Measurements from ENCODE around the gene TEX55. TPM values are rescaled to one million over a fixed set of nuclear protein-coding genes. Genes with fewer than 3 reads are reported as not detected.

Gene TEX55
- total and polyA plus RNA-seq, 9 of the 15 experiments (the other 6 are each of a cell fraction or from before 2014, with no cell fraction given), result not detected

GRCh38 chr3:119176778-119177177 lies 30.8 kb downstream of the TEX55 start:
- no peak for FAIRE-seq
- no peak for DNase-seq (ENCODE audit: extremely low read depth in 1 of 4, low spot score in 3 of 4)
- Histone ChIP-seq H4K20me1 (replicated peaks; ENCODE audit: control insufficient read depth, insufficient read depth, low read length) (no peaks in the 10 kb centered on the region), H2AFZ (ENCODE audit: low read depth, low read length) (no peak overlapping the region), H3K27ac (ENCODE audit: extremely low read depth, low read depth, low read length) (no peak overlapping the region), H3K36me3 (ENCODE audit: control insufficient read depth, insufficient read depth, low read length) (no peaks in the 10 kb centered on the region), H3K9me3 (replicated peaks; ENCODE audit: control insufficient read depth, insufficient read depth, low read depth, low read length) (no peaks in the 10 kb centered on the region), H3K79me2 (ENCODE audit: control insufficient read depth, insufficient read depth, low read length) (no peaks in the 10 kb centered on the region), H3K4me3 (no peak overlapping the region), H3K9me1 (ENCODE audit: control insufficient read depth, insufficient read depth, low read length) (no peaks in the 10 kb centered on the region), H3K27me3 (ENCODE audit: control insufficient read depth in 2 of 2, insufficient read depth in 2 of 2, low read length in 2 of 2) (no peaks in the 10 kb centered on the region; a peak in 2 of 5 replicates), H3K4me1 (replicated peaks in 1 of 2; ENCODE audit: control insufficient read depth in 2 of 2, insufficient read depth in 2 of 2, low read length in 2 of 2) (no peaks in the 10 kb centered on the region; a peak in 1 of 5 replicates), H3K4me2 (ENCODE audit: insufficient read depth, low read length) (no peak overlapping the region), H3K9ac (ENCODE audit: insufficient read depth in 1 of 2, low read depth in 2 of 2, low read length in 2 of 2) (no peak overlapping the region)
- ChIA-PET POLR2A (no interaction called here), CTCF (ENCODE audit: low intra/inter-chr PET ratio) (no interaction called here)
- in situ Hi-C loops (cut with MboI), result no loop called here
- TF ChIP-seq CTCFL (IDR thresholded peaks at IDR 0.05; ENCODE audit: borderline replicate concordance, insufficient read depth, low read depth, low read length, poor library complexity, severe bottlenecking), result no peak
- TF ChIP-seq, protein P1, sequence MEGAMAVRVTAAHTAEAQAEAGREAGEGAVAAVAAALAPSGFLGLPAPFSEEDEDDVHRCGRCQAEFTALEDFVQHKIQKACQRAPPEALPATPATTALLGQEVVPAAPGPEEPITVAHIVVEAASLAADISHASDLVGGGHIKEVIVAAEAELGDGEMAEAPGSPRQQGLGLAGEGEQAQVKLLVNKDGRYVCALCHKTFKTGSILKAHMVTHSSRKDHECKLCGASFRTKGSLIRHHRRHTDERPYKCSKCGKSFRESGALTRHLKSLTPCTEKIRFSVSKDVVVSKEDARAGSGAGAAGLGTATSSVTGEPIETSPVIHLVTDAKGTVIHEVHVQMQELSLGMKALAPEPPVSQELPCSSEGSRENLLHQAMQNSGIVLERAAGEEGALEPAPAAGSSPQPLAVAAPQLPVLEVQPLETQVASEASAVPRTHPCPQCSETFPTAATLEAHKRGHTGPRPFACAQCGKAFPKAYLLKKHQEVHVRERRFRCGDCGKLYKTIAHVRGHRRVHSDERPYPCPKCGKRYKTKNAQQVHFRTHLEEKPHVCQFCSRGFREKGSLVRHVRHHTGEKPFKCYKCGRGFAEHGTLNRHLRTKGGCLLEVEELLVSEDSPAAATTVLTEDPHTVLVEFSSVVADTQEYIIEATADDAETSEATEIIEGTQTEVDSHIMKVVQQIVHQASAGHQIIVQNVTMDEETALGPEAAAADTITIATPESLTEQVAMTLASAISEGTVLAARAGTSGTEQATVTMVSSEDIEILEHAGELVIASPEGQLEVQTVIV (CRISPR knock-in tag; IDR thresholded peaks at IDR 0.05; ENCODE audit: borderline replicate concordance), result no peak
- TF ChIP-seq, protein P2, sequence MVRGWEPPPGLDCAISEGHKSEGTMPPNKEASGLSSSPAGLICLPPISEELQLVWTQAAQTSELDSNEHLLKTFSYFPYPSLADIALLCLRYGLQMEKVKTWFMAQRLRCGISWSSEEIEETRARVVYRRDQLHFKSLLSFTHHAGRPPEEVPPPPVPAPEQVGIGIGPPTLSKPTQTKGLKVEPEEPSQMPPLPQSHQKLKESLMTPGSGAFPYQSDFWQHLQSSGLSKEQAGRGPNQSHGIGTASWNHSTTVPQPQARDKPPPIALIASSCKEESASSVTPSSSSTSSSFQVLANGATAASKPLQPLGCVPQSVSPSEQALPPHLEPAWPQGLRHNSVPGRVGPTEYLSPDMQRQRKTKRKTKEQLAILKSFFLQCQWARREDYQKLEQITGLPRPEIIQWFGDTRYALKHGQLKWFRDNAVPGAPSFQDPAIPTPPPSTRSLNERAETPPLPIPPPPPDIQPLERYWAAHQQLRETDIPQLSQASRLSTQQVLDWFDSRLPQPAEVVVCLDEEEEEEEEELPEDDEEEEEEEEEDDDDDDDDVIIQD (CRISPR knock-in tag; IDR thresholded peaks at IDR 0.05), result no peak
- TF ChIP-seq, protein P3, sequence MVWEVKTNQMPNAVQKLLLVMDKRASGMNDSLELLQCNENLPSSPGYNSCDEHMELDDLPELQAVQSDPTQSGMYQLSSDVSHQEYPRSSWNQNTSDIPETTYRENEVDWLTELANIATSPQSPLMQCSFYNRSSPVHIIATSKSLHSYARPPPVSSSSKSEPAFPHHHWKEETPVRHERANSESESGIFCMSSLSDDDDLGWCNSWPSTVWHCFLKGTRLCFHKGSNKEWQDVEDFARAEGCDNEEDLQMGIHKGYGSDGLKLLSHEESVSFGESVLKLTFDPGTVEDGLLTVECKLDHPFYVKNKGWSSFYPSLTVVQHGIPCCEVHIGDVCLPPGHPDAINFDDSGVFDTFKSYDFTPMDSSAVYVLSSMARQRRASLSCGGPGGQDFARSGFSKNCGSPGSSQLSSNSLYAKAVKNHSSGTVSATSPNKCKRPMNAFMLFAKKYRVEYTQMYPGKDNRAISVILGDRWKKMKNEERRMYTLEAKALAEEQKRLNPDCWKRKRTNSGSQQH (CRISPR knock-in tag; IDR thresholded peaks at IDR 0.05), result no peak
- TF ChIP-seq NR4A1 (CRISPR knock-in tag; IDR thresholded peaks at IDR 0.05), result no peak
- no peak for TF ChIP-seq NR4A1 (tag; IDR thresholded peaks at IDR 0.05)
- TF ChIP-seq PRDM10 (IDR thresholded peaks at IDR 0.05; ENCODE audit: partially characterized antibody), result peak; percentile 18
- WGBS (ENCODE audit: insufficient coverage, low coverage, missing lambda C conversion rate), result 16% methylated on average over 4 of the region's 4 CpGs
- no peak for ATAC-seq
- intact Hi-C loops (cut with micrococcal nuclease), result no loop called here
- BruUV-seq (replicated peaks), result no TSS peak
